Sciatic nerve (tissue), 2 donors: Measurements from ENCODE around the gene CA10. TPM values are rescaled to one million over a fixed set of nuclear protein-coding genes. Genes with fewer than 3 reads are reported as not detected.
A peak's percentile ranks its signal among the peaks of the same experiment; 100 is the strongest.

Experiments used
- ATAC-seq: fragments of 200-7000 bp; cut with Tn5 transposase; one replicate; pipeline ENCODE4 v1.9.1; 2020; ENCODE audit warnings: mild to moderate bottlenecking, moderate library complexity
- DNase-seq: peaks from one replicate; pipeline ENCODE4 v3.0.0-alpha.2; 2020; ENCODE audit warnings: low spot score
- intact Hi-C: fragments of 100-400 bp; cut with DNase I; formaldehyde crosslinking; loops from one replicate; pipeline ENCODE4 v1.14.2; 2022
- total RNA-seq: library from RNA; stranded (reverse); fragmentation: NEBNext Ultra II Directional; extraction: Animal tissue kit (Norgen Biotek cat#: 25700); gene quantifications from one replicate; pipeline ENCODE4 v1.2.1, GENCODE V29; 2021
- donor health status: DM: no; HTN: no; CAD: no.
- donor health status: DM: no; HTN: no; CAD: no.

CA10 gene
- total RNA-seq, 1 donor from 2014 or later, result not detected

DNA sequence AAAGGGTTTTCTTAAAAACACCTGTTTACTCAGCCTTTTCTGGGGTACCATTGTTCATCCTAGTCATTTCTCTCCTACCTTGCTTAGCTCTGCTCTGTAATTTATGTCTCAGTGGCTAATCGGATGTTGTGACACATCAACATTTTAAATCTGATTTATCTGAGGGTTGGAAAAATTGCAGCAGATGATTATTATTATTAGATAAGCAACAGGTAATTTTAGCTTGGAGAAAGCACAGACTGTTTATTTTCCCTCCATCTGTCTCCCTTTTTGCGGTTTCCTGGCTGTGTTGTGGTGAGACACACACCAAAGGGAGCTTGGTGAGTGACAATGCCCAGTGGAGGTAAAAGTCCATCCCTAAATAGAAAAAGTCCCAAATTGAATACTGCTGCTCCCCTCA is 508.3 kb downstream of the CA10 start:
- ATAC-seq (no peak), DNase-seq (no peak)
- intact Hi-C loops, result no loop called here

DNA sequence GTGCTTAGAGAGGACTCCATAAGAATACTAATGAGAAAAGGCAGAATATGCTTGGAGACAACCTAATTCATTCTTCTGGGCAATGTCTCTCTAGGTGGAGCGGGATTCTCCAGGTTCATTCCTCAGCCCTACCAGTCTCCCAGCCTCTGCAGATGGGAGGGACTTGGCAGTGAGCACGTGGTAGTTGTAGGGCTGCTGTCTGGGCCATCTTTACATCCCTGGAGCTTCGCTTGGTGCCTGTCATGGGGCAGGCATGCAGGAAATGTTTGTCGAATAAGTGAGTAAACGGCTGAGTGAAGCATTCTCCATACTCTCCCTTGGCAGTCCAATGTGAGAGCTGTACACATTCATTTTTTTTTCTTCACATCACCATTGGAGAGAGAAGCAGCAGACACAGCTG is 510.7 kb downstream of the CA10 start:
- DNase-seq (no peak), ATAC-seq (no peak)
- intact Hi-C loops, result no loop called here

DNA sequence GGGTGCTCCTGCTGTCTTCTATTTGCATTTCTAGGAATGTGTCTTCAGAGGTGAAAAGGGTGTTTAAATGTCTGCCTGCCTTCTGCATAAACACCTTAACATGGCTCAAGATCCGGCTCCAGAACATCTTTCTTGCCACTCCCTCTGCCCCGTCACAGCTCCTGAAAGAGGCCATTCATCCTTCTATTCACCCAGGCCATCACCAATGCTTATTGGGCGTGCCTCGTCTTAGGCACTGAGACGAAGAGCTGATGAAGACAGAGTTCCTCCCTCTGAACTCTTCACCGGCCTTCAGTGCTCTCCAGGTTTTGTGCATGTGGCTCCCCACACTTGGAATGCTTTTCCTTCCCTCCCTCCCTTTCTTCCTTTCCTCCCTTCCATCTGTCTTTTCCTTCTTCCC is 511.4 kb downstream of the CA10 start:
- ATAC-seq, result no peak
- intact Hi-C loops, result no loop called here
- DNase-seq, result no peak

DNA sequence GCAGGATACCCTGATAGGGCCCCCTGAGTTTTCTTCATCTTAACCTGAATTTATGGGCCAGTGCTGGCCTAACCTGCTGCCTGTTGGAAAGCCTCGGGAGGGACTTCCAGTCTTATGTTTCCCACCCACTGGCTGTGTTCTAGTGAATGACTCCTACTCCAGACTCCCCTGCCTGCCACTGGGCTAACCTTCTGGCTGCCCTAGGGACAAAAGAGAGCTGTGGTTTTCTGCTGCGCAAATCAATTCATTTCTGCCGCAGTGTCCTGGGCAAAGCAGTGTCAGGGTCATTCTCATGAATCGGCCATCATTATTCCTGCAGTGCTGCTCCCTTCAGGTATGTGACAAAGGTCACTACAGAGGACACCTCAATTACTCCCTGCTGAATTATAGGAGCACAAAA is 512.0 kb downstream of the CA10 start:
- no peak for ATAC-seq
- intact Hi-C loops, result no loop called here

DNA sequence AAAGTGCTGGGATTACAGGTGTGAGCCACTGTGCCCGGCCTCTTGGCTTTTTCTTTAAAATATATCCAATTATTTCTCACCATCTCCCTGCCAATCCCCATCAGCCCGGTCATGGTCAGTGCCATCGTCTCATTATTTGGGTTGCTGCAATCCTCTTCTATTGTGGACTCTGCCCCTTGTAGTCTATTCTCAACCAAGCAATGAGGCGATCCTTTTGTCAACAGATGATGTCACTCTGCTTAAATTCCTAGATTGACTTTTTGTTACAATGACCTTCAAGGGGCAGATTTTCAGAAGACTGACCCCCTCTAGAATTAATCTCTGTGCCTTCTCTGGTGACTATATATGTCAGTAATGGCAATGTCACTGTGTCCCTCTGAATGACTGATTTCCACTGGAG is 513.5 kb downstream of the CA10 start:
- intact Hi-C loops, result no loop called here
- no peak for ATAC-seq

More for the DNA sequence above, 512.0 kb downstream of the CA10 start:
- no peak for DNase-seq

DNA sequence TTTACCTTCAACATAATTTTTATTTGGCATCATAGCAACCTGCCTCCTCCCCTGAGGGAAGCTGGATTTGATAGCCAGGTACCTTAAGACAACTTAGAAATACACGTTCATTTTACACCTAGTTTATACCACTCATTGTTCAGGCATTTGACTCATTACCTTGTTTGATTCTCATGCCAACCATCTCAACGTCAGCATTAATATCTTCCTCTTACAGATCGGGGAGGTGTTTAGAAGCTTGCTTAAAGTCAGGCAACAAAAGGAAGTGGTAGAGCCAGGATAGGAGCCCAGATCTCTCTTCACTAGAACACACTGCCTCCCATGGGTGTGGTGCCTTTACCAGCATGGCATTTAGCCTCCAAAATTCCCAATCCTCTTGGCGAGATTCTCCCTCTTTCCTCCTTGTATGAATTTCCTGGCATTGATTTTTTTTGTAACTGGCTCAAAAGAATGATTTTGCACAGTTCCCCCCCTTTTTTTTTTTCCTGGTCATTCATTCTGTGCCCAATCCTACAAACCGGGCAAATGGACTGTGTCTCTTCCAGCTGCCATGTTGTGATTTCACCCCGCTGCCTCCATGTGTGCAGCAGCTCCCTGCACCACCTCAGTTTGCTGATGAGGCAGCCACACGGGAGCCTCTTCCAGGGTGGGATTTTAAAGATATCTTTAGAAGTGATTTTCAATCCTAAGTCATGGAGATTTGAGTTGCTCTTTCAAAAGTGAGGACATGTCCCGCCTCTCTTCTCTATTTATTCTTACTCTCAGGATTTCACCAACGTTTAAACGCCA is 514.6 kb downstream of the CA10 start:
- intact Hi-C loops, result no loop called here
- ATAC-seq, result no peak

More for the DNA sequence above, 513.5 kb downstream of the CA10 start:
- DNase-seq, result no peak

DNA sequence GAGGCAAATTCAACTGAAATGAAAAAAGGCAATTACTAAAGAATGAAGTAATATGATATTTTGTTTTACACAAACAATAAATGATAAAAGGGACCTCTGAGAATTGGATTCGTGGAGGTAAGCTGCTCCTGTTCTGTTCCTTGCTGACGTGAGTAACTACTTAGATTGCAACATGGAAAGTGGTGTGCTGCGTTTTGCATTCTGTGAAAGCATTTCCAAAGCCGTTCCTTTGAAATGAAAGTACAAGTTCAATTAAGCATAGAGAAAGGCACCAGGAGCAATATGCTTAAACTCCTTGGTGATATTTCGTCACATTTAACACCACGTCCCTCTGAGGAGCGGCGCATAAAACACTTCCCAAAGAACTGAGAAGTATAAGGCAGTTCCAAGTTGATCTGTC is 516.5 kb downstream of the CA10 start:
- intact Hi-C loops, result no loop called here
- no peak for ATAC-seq
- DNase-seq, result no peak

More for the DNA sequence above, 514.6 kb downstream of the CA10 start:
- no peak for DNase-seq

DNA sequence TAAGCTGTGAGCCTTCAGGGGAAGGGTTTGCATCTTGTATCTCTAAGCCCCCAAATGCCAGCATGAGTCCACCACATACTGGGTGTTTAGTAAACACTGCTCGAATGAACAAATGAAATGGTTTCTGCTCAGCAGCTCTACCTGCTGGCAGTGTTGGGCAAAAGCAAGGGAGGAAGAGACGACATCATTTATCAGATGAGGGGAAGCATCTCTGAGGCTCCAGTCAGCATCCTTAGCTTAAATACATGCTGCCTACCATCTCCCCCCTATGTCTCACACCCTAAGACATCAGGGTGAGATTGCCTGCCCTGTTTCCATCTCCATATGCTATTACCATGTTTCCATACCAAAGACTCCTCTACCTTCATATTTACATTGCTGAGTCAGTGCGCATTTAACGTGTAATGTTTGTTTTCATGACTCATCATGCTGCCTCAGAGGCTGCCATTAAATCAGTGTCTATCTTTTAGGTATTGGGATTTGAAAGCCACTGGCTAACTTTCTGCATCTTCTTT is 518.3 kb downstream of the CA10 start:
- DNase-seq (no peak), ATAC-seq (no peak)
- intact Hi-C loops, result no loop called here

DNA sequence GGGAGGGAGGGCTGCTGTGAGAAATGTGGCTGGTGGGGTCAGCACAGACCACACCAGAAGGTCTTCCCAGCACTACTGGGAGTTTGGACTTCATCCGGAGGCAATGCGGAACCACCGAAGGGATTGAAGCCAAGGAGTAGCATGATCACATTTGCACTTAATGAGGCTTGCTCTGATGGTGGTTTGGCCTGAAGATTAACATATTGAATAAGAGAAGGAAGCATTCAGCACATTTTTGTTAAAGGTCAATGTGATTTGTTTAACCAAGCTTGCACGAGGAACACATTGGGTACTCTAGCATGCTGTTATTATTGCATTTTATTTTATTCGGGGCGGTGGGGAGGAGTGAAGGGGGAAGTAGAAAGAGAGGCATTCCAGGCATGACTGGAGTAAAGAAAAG is 519.5 kb downstream of the CA10 start:
- intact Hi-C loops, result no loop called here
- ATAC-seq, result no peak
- DNase-seq, result no peak

DNA sequence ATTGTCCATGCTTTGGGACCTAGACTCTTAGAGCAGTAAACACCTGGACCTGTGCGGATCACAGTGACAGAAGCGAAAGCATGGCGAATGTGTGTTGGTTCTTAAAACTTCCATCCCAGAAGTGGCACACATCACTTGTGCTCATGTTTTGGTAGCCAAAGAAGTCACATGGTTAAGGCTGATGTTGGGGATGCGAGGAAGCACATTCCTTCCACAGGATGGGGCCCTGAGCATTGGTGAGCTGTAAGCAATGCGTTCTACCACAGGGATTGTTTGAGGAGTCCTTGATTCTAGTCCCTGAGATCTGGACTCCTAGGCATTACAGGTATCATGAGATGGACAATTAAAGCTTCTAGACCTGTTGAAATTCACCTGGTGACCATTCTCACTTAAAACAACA is 522.2 kb downstream of the CA10 start:
- intact Hi-C loops, result no loop called here
- DNase-seq (no peak), ATAC-seq (no peak)

DNA sequence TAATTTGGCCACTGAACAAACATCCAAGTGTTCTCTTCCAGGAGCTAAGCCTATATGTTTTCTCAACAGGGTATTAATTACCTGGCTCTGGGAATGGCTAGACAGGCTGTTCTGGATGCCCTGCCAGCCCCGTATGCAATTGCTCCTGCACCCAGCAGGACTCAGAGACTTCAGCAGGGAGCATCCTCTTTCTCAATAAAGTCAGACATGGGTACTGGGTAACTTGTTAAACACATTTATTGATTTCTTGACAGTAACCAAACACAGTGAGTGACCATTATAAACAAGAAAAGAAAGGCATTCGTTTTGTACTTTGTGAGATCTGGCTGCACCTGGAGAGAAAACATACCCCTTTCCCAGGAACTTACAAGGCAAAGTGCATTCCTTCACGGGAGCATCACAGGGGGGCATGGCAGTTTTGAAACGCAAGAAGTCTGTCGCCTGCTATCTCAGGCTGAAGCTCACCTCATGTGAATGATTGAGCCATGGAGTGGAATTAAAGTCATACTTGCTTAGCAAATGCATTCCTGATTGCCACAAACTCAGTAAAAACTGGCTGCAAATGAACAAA is 528.3 kb downstream of the CA10 start:
- no peak for DNase-seq
- no peak for ATAC-seq
- intact Hi-C loops, result no loop called here

DNA sequence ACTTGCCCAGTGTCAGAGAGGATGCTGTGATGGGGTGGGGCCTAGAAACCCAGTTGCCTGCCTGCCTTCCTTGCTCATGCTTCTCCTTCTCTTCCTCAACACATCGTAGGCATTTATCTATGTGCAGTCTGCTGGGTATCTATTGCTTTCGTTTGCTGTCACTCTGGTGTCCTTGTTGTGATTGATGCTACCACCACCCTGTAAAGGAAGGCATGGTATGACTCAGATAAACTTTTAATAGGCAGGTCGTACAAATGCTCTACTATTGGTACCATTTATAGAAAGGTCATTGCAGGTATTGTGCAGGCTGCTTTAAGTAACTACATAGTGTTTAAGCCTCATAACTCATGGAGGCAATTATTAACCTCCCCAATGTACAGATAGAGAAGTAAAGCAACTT is 529.3 kb downstream of the CA10 start:
- DNase-seq (no peak), ATAC-seq (no peak)

DNA sequence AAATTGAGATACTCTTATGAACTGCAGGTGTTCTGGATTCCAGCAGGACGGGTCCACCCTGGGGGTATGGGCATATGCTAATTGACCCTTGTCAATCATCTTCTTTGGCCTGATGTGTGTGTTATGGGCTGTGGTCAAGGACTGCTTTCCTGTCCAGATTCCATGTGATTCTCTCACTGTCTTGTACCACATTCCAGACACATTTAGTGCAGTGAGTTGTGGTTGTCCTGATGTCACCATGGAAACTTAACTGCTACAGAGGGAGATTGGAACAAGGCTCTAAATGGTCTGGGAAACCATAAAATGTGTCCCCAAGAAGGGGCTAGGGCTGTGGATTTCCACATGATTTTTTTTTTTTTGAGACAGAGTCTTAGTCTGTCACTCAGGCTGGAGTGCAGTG is 530.7 kb downstream of the CA10 start:
- intact Hi-C loops, result no loop called here
- ATAC-seq (no peak), DNase-seq (no peak)

More for the DNA sequence above, 529.3 kb downstream of the CA10 start:
- intact Hi-C loops, result no loop called here

DNA sequence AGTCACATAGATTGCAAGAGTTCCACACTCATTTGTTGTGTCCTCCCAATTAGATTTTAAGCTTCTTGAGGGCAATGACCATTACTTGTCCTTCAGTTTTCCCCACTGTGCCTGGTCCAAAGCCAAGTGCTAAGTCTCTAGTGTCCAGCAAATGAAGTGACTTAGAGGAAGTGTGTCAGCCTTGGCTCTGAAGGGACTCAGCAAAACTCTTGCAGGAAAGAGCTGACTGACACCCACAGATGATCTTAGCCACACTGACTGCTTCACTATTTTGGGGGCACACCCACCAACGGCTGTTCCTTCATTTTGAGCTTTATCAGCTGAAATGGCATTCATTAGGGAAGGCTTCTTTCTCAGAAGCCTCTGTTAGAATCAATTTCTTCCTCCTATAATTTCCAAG is 540.0 kb downstream of the CA10 start:
- intact Hi-C loops, result no loop called here
- DNase-seq, result no peak
- no peak for ATAC-seq

DNA sequence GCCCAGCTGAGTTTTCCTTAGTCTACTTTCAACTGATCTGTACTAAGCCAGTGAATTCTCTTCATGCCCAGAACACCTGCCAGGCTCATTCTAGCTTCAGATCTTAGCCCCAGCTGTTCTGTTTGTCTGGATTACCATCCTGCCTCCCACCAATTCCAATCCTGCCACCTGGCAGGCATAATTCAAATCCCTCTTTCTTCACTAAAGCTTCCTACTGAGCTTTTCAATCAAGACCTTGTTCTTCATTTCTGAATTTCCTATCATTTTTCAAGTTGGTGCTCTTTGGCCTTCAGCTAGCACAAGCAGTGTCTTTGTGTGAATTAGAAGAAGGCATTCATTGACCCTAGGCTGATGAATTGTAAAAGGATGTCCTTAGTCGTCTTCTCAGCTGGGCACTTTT is 540.5 kb downstream of the CA10 start:
- intact Hi-C loops, result no loop called here
- DNase-seq (no peak), ATAC-seq (no peak)

DNA sequence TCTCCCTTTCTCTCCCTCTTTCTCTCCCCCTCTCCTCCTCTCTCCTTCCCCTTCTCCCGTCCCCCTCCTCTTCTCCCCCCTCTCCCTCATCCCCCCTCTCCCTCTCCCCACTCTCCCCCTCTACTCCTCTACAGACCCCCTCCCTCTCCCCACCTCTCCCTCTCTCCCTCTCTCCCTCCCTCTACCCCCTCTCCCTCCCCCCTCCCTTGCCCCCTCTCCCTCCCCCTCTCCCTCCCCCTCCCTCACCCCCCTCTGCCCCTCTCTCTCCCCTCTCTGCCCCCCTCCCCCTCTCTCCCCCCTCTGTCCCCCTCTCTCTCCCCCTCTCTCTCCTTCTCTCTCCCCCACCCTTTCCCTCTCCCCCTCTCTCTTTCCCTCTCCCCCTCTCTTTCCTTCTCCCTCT is 545.3 kb downstream of the CA10 start:
- DNase-seq, result no peak
- intact Hi-C loops, result no loop called here
- no peak for ATAC-seq

DNA sequence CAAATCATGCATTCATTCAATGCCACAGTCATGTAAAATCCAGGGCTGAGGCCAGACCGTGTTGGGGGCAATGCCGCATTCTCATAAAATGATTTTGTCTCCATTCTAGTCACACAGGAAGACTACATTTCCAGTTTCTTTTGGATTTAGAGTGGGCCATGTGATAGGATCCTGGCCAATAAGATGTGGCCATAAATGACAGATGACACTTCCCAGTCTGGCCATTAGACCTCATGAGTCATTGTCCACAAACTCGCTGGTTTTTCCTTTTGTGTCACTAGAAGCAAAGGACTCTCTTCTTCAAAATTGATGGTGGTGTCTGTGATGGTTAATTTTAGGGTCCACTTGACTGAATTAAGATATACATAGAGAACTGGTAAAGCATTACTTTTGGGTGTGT is 545.8 kb downstream of the CA10 start:
- DNase-seq (no peak), ATAC-seq (no peak)
- intact Hi-C loops, result no loop called here

DNA sequence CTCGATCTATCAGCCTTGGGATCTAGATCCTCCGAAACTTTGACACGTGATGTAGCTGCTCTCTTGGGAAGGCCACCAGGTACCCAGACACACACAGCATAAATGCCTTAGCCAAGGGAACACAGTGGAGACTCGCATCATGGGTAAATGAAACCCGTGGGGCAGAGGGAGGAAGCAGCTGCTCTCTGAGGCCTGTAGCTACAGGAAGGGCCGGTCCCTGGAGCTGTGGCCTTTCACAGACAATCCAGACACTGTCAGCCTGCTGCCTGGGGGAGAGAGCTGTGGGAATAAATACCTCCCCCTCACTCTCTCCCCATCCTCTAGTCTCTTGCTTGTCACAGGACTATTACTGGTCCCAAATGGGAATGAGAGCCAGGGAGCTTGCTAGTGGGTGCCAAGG is 546.9 kb downstream of the CA10 start:
- no peak for DNase-seq
- ATAC-seq, result peak; percentile 13
- intact Hi-C loops, result no loop called here

DNA sequence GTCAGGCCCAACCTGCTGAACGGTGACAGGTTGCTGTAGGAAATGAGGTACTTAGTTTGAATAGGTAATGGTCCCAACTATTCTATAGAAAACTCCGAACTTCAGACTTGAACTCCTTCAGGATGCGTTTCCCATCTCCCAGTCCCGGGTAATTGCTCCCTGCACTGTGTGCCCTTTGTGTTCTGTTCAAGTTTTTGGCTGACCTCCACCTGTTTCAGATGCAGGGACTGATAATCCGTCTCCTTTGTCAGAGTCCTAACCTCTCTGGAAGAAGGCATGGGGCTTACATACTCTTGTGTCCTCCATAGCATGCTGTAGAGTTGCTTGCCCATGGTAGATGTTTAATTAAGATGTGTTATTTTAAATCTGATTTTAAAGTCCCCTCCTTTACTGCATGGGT is 547.7 kb downstream of the CA10 start:
- ATAC-seq (no peak), DNase-seq (no peak)
- intact Hi-C loops, result no loop called here

DNA sequence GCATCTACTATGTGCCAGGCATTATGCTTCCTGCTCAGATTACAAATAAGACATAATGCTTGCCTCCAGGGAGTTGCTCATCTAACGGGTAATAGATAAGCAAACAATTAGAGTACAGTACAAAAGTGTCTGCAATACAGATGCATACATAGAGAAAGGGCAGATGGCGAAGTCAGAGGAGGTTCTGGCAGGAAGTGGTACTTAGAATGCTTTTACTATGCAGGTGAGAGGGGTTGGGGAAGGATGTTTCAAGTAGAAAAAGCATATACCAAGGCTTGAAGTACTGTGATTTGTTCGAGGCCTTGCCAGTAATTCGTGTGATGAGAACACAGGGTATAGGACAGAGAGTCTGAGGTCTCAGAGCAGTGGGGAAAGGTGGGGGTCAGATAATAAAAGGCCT is 548.4 kb downstream of the CA10 start:
- intact Hi-C loops, result no loop called here
- ATAC-seq, result no peak
- DNase-seq, result no peak
